ENCODE measurements around the gene SPRR2A. TPM values are rescaled to one million over a fixed set of nuclear protein-coding genes. Genes with fewer than 3 reads are reported as not detected.
"Not testable (repeated sequence)": the region's sequence is repeated elsewhere in the genome, so short reads cannot be mapped to it uniquely, and the experiment has no call there.

The SPRR2A gene
- not detected for total RNA-seq

- Mint-ChIP-seq H3K4me1 (ENCODE audit: low read depth) (no peaks in the 10 kb centered on the region), H3K9me3 (no peaks in the 10 kb centered on the region), H3K27me3 (ENCODE audit: low read depth) (peaks cover 30% of the 10 kb centered on the region), H3K36me3 (ENCODE audit: insufficient read depth) (no peaks in the 10 kb centered on the region), H3K4me3 (no peak within 1 kb of the TSS)
- no peak for ATAC-seq
- no peak for DNase-seq
These were observed at the start of gene SPRR2A for GRCh38 chr1:153057375-153057774. Gene SPRR2A, minus strand, starts transcription at chr1:153057512. Its CDS starts 777 bp downstream, at chr1:153056735.

GRCh38 chr1:153100245-153100644, 42.9 kb upstream of the SPRR2A start:
- Mint-ChIP-seq H3K4me1 (ENCODE audit: low read depth) (no peaks in the 10 kb centered on the region), H3K36me3 (ENCODE audit: insufficient read depth) (no peaks in the 10 kb centered on the region), H3K9me3 (peaks cover 4% of the 10 kb centered on the region), H3K27me3 (ENCODE audit: low read depth) (peaks cover 15% of the 10 kb centered on the region), H3K4me3 (no peak overlapping the region)
- ATAC-seq (no peak), DNase-seq (no peak)

- Mint-ChIP-seq H3K27me3 (ENCODE audit: low read depth) (peaks cover 15% of the 10 kb centered on the region), H3K9me3 (peaks cover 4% of the 10 kb centered on the region), H3K36me3 (ENCODE audit: insufficient read depth) (no peaks in the 10 kb centered on the region), H3K4me1 (ENCODE audit: low read depth) (no peaks in the 10 kb centered on the region), H3K4me3 (no peak overlapping the region)
- DNase-seq, result no peak
- no peak for ATAC-seq
These were observed 42.2 kb upstream of the SPRR2A start for GRCh38 chr1:153099461-153100045.

- Mint-ChIP-seq H3K9me3 (no peaks in the 10 kb centered on the region), H3K27me3 (ENCODE audit: low read depth) (peaks cover 9% of the 10 kb centered on the region), H3K4me3 (no peak overlapping the region), H3K36me3 (ENCODE audit: insufficient read depth) (no peaks in the 10 kb centered on the region), H3K4me1 (ENCODE audit: low read depth) (no peaks in the 10 kb centered on the region)
- DNase-seq (no peak), ATAC-seq (no peak)
These were observed 38.5 kb upstream of the SPRR2A start for GRCh38 chr1:153095764-153096163.

- ATAC-seq, result no peak
- H3K36me3 Mint-ChIP-seq (ENCODE audit: insufficient read depth), result no peaks in the 10 kb centered on the region
- no peak for DNase-seq
- peaks cover 10% of the 10 kb centered on the region for H3K27me3 Mint-ChIP-seq (ENCODE audit: low read depth)
- H3K9me3 Mint-ChIP-seq, result no peaks in the 10 kb centered on the region
- no peak within 1 kb of the TSS for H3K4me3 Mint-ChIP-seq
- no peaks in the 10 kb centered on the region for H3K4me1 Mint-ChIP-seq (ENCODE audit: low read depth)
These were observed 37.1 kb upstream of the SPRR2A start, which contains the start of gene SPRR2E for GRCh38 chr1:153094426-153094825. Gene SPRR2E, minus strand, starts transcription at chr1:153094526. Its CDS starts 775 bp downstream, at chr1:153093751.

GRCh38 chr1:153087652-153088051, 30.3 kb upstream of the SPRR2A start:
- Mint-ChIP-seq H3K4me3 (no peak overlapping the region), H3K9me3 (no peaks in the 10 kb centered on the region), H3K36me3 (ENCODE audit: insufficient read depth) (no peaks in the 10 kb centered on the region), H3K27me3 (ENCODE audit: low read depth) (peaks cover 22% of the 10 kb centered on the region), H3K4me1 (ENCODE audit: low read depth) (no peaks in the 10 kb centered on the region)
- DNase-seq (no peak), ATAC-seq (no peak)

GRCh38 chr1:153081736-153082135, 24.4 kb upstream of the SPRR2A start:
- Mint-ChIP-seq H3K4me1 (ENCODE audit: low read depth) (no peaks in the 10 kb centered on the region), H3K9me3 (peaks cover 9% of the 10 kb centered on the region), H3K4me3 (no peak overlapping the region), H3K27me3 (ENCODE audit: low read depth) (peaks cover 11% of the 10 kb centered on the region), H3K36me3 (ENCODE audit: insufficient read depth) (no peaks in the 10 kb centered on the region)
- no peak for ATAC-seq
- DNase-seq, result no peak

- no peaks in the 10 kb centered on the region for H3K36me3 Mint-ChIP-seq (ENCODE audit: insufficient read depth)
- H3K4me3 Mint-ChIP-seq, result no peak overlapping the region
- peaks cover 12% of the 10 kb centered on the region for H3K27me3 Mint-ChIP-seq (ENCODE audit: low read depth)
- H3K9me3 Mint-ChIP-seq, result no peaks in the 10 kb centered on the region
- DNase-seq, result no peak
- no peak for ATAC-seq
- no peaks in the 10 kb centered on the region for H3K4me1 Mint-ChIP-seq (ENCODE audit: low read depth)
These were observed 15.8 kb upstream of the SPRR2A start for GRCh38 chr1:153072806-153073726.

GRCh38 chr1:153071511-153071910, 14.2 kb upstream of the SPRR2A start, which contains the start of gene SPRR2B:
Gene SPRR2B, minus strand, starts transcription at chr1:153071611. Its CDS starts 772 bp downstream, at chr1:153070839.
- H3K4me3 Mint-ChIP-seq, result no peak within 1 kb of the TSS
- H3K4me1 Mint-ChIP-seq (ENCODE audit: low read depth), result no peaks in the 10 kb centered on the region
- no peak for DNase-seq
- no peaks in the 10 kb centered on the region for H3K36me3 Mint-ChIP-seq (ENCODE audit: insufficient read depth)
- no peaks in the 10 kb centered on the region for H3K9me3 Mint-ChIP-seq
- ATAC-seq, result no peak
- H3K27me3 Mint-ChIP-seq (ENCODE audit: low read depth), result peaks cover 11% of the 10 kb centered on the region

- ATAC-seq, result no peak
- no peak for DNase-seq
- Mint-ChIP-seq H3K27me3 (ENCODE audit: low read depth) (peaks cover 21% of the 10 kb centered on the region), H3K4me3 (no peak overlapping the region), H3K9me3 (no peaks in the 10 kb centered on the region), H3K36me3 (ENCODE audit: insufficient read depth) (no peaks in the 10 kb centered on the region), H3K4me1 (ENCODE audit: low read depth) (no peaks in the 10 kb centered on the region)
These were observed 12.9 kb upstream of the SPRR2A start for GRCh38 chr1:153070243-153070642.

GRCh38 chr1:153058826-153059784, 1.8 kb upstream of the SPRR2A start:
- H3K27me3 Mint-ChIP-seq (ENCODE audit: low read depth), result peaks cover 26% of the 10 kb centered on the region
- DNase-seq (no peak), ATAC-seq (no peak)
- no peak overlapping the region for H3K4me3 Mint-ChIP-seq
- no peaks in the 10 kb centered on the region for H3K36me3 Mint-ChIP-seq (ENCODE audit: insufficient read depth)
- H3K9me3 Mint-ChIP-seq, result no peaks in the 10 kb centered on the region
- no peaks in the 10 kb centered on the region for H3K4me1 Mint-ChIP-seq (ENCODE audit: low read depth)

- ATAC-seq, result no peak
- H3K4me1 Mint-ChIP-seq (ENCODE audit: low read depth), result no peaks in the 10 kb centered on the region
- H3K4me3 Mint-ChIP-seq, result no peak overlapping the region
- no peaks in the 10 kb centered on the region for H3K36me3 Mint-ChIP-seq (ENCODE audit: insufficient read depth)
- peaks cover 26% of the 10 kb centered on the region for H3K27me3 Mint-ChIP-seq (ENCODE audit: low read depth)
- no peaks in the 10 kb centered on the region for H3K9me3 Mint-ChIP-seq
- DNase-seq, result no peak
These were observed 842 bp upstream of the SPRR2A start for GRCh38 chr1:153058154-153058553.

- peaks cover 31% of the 10 kb centered on the region for H3K27me3 Mint-ChIP-seq (ENCODE audit: low read depth)
- ATAC-seq; H3K4me1 Mint-ChIP-seq (ENCODE audit: low read depth); H3K36me3 Mint-ChIP-seq (ENCODE audit: insufficient read depth); H3K4me3 Mint-ChIP-seq; H3K9me3 Mint-ChIP-seq; DNase-seq: not testable (repeated sequence)
These were observed 1.2 kb downstream of the SPRR2A start for GRCh38 chr1:153056111-153056510.

- peaks cover 31% of the 10 kb centered on the region for H3K27me3 Mint-ChIP-seq (ENCODE audit: low read depth)
- H3K36me3 Mint-ChIP-seq (ENCODE audit: insufficient read depth), result no peaks in the 10 kb centered on the region
- H3K4me1 Mint-ChIP-seq (ENCODE audit: low read depth), result no peaks in the 10 kb centered on the region
- ATAC-seq (no peak), DNase-seq (no peak)
- H3K4me3 Mint-ChIP-seq, result no peak overlapping the region
- no peaks in the 10 kb centered on the region for H3K9me3 Mint-ChIP-seq
These were observed 8.1 kb downstream of the SPRR2A start for GRCh38 chr1:153049211-153049610.
